HCT116 (cell line): ENCODE measurements around the gene TNN. TPM values are rescaled to one million over a fixed set of nuclear protein-coding genes. Genes with fewer than 3 reads are reported as not detected.

Experiments used
- ATAC-seq: fragments of 200-7000 bp; cut with Tn5 transposase; 2 replicates; pipeline ENCODE4 v1.9.1; 2020; ENCODE audit warnings: mild to moderate bottlenecking, moderate library complexity
- BruUV-seq: library from RNA; stranded (reverse); fragments of 400-500 nt; replicated peaks from 2 replicates; lab custom pipeline; 2021; lab: Mats Ljungman, UMichigan
- CTCF ChIA-PET: fragments of 300-600 bp; sonication (Branson Sonifier 250); formaldehyde crosslinking; loops from one replicate; lab custom pipeline; 2021; ENCODE audit warnings: antibody characterized with exemption; lab: Charles Lee
- POLR2A ChIA-PET: fragments of 300-600, 350-600 bp; sonication (Branson Sonifier 250); formaldehyde crosslinking; loops from one replicate; lab custom pipeline; 2021; ENCODE audit warnings: antibody characterized with exemption; lab: Charles Lee
- RAD21 ChIA-PET, 2 experiments: fragments of 300-600 bp; sonication (Branson Sonifier 250); formaldehyde crosslinking; loops; one replicate each; lab custom pipeline; 2023; ENCODE audit warnings: low total read pairs in 2 of 2; ENCODE audit not compliant: uncharacterized antibody in 2 of 2, unreplicated experiment in 2 of 2, low non-redundant PET in 1 of 2; lab: Charles Lee
- DNase-seq: peaks from one replicate; pipeline ENCODE4 v3.0.0-alpha.2; 2010; ENCODE audit warnings: low read depth, low spot score
- H2AFZ ChIP-seq: fragments of 200-600 bp; shearing (Covaris generic), sonication (generic); 2 replicates; pipeline ENCODE4 v1.6.1; 2017; ENCODE audit warnings: low read depth, mixed run types, mixed read lengths, antibody characterized with exemption, low read length; ENCODE audit not compliant: poor library complexity, severe bottlenecking
- H3K27ac ChIP-seq: 2 replicates; pipeline ENCODE4 v1.5.1; 2012; ENCODE audit warnings: low read depth, low read length
- H3K27me3 ChIP-seq: fragments of 200-600 bp; sonication (generic); 2 replicates; pipeline ENCODE4 v1.6.1; 2016; ENCODE audit warnings: mixed run types, low read length, mixed read lengths; ENCODE audit not compliant: insufficient read depth
- H3K36me3 ChIP-seq, 2 experiments: fragments of 200-500 bp in 1 of 2; fragments of 200-600 bp in 1 of 2; sonication (Bioruptor generic) in 1 of 2; sonication (generic) in 1 of 2; 2 replicates each; pipeline versions ENCODE4 v1.5.1 to v1.6.1; 2014 to 2016; ENCODE audit warnings: low read length in 2 of 2, inconsistent platforms in 1 of 2, mixed read lengths in 1 of 2, mixed run types in 1 of 2; ENCODE audit not compliant: insufficient read depth in 2 of 2, control insufficient read depth in 1 of 2
- H3K4me1 ChIP-seq, 2 experiments: fragments of 200-600 bp in 1 of 2; sonication (generic) in 1 of 2; 2 replicates each; pipeline versions ENCODE4 v1.5.1 to v1.6.1; 2012 to 2017; ENCODE audit warnings: low read length in 2 of 2, inconsistent platforms in 1 of 2, mild to moderate bottlenecking in 1 of 2, mixed read lengths in 1 of 2, mixed run types in 1 of 2, moderate library complexity in 1 of 2; ENCODE audit not compliant: insufficient read depth in 2 of 2, control insufficient read depth in 1 of 2
- H3K4me2 ChIP-seq: fragments of 200-600 bp; sonication (generic); 2 replicates; pipeline ENCODE4 v1.6.1; 2017; ENCODE audit warnings: mixed run types, low read length, mixed read lengths
- H3K4me3 ChIP-seq, 2 experiments: fragments of 200-600 bp in 1 of 2; sonication (generic) in 1 of 2; replicated peaks in 1 of 2; 2 replicates each; pipeline ENCODE4 v1.5.1; 2011 to 2016; ENCODE audit warnings: low read length in 2 of 2, control low read depth in 1 of 2, low read depth in 1 of 2, mild to moderate bottlenecking in 1 of 2, mixed read lengths in 1 of 2, mixed run types in 1 of 2
- H3K79me2 ChIP-seq: fragments of 200-600 bp; sonication (generic); 2 replicates; pipeline ENCODE4 v1.6.1; 2017; ENCODE audit warnings: mild to moderate bottlenecking, mixed run types, low read length, moderate library complexity, mixed read lengths; ENCODE audit not compliant: insufficient read depth
- H3K9ac ChIP-seq: fragments of 200-600 bp; sonication (generic); 2 replicates; pipeline ENCODE4 v1.6.1; 2016; ENCODE audit warnings: low read length, mixed read lengths
- H3K9me2 ChIP-seq: fragments of 200-600 bp; sonication (generic), shearing (Covaris generic); 2 replicates; pipeline ENCODE4 v1.6.1; 2017; ENCODE audit warnings: mixed run types, mild to moderate bottlenecking, moderate library complexity; ENCODE audit not compliant: insufficient read depth
- H3K9me3 ChIP-seq, 2 experiments: fragments of 200-500 bp in 1 of 2; fragments of 200-600 bp in 1 of 2; sonication (Bioruptor generic) in 1 of 2; sonication (generic) in 1 of 2; 2 replicates each; pipeline ENCODE4 v1.6.1; 2014 to 2017; ENCODE audit warnings: low read length in 2 of 2, mixed read lengths in 2 of 2, inconsistent platforms in 1 of 2, low read depth in 1 of 2, mild to moderate bottlenecking in 1 of 2, mixed run types in 1 of 2, moderate library complexity in 1 of 2; ENCODE audit not compliant: control insufficient read depth in 1 of 2, insufficient read depth in 1 of 2
- H4K20me1 ChIP-seq: fragments of 200-600 bp; sonication (generic), shearing (Covaris generic); 2 replicates; pipeline ENCODE4 v1.6.1; 2017; ENCODE audit warnings: mixed run types, mild to moderate bottlenecking, moderate library complexity; ENCODE audit not compliant: insufficient read depth
- CBX3 ChIP-seq: IDR thresholded peaks from 2 replicates; pipeline ENCODE4 v1.6.1; 2012; ENCODE audit warnings: low read depth
- CEBPB ChIP-seq: IDR thresholded peaks from 2 replicates; pipeline ENCODE4 v1.6.1; 2012; ENCODE audit warnings: low read depth
- CTCF ChIP-seq, 3 experiments: fragments of 200-600 bp in 1 of 3; sonication (generic) in 1 of 3; IDR thresholded peaks in 2 of 3; conservative IDR thresholded peaks in 1 of 3; 2 replicates each; pipeline ENCODE4 v1.5.1; 2012 to 2017; ENCODE audit warnings: low read depth in 2 of 3, low read length in 2 of 3, antibody characterized with exemption in 1 of 3, borderline replicate concordance in 1 of 3, control low read depth in 1 of 3, mild to moderate bottlenecking in 1 of 3, mixed read lengths in 1 of 3, mixed run types in 1 of 3, moderate library complexity in 1 of 3; ENCODE audit not compliant: insufficient read depth in 1 of 3
- ELF1 ChIP-seq: IDR thresholded peaks from 2 replicates; pipeline ENCODE4 v1.6.1; 2012; ENCODE audit warnings: low read depth, borderline replicate concordance
- EZH2 ChIP-seq: fragments of 200-600 bp; sonication (generic); IDR thresholded peaks from 2 replicates; pipeline ENCODE4 v1.6.1; 2017; ENCODE audit warnings: antibody characterized with exemption, mixed run types
- EZH2phosphoT487 ChIP-seq: fragments of 200-600 bp; IDR thresholded peaks from 2 replicates; pipeline ENCODE4 v1.6.1; 2018; ENCODE audit warnings: antibody characterized with exemption, borderline replicate concordance
- FOSL1 ChIP-seq: IDR thresholded peaks from 2 replicates; pipeline ENCODE4 v1.6.1; 2012; ENCODE audit warnings: low read depth
- JUND ChIP-seq: IDR thresholded peaks from 2 replicates; pipeline ENCODE4 v1.6.1; 2012
- MAX ChIP-seq: IDR thresholded peaks from 2 replicates; pipeline ENCODE4 v1.6.1; 2012
- POLR2AphosphoS5 ChIP-seq: IDR thresholded peaks from 2 replicates; pipeline ENCODE4 v1.6.1; 2011; ENCODE audit warnings: mild to moderate bottlenecking, low read depth, low read length, moderate library complexity
- RAD21 ChIP-seq: IDR thresholded peaks from 2 replicates; pipeline ENCODE4 v1.6.1; 2012; ENCODE audit warnings: low read depth, mild to moderate bottlenecking
- REST ChIP-seq: IDR thresholded peaks from 2 replicates; pipeline ENCODE4 v1.6.1; 2012; ENCODE audit warnings: low read depth
- SIN3A ChIP-seq: IDR thresholded peaks from 2 replicates; pipeline ENCODE4 v1.6.1; 2012; ENCODE audit warnings: low read depth
- SRF ChIP-seq: IDR thresholded peaks from 2 replicates; pipeline ENCODE4 v1.6.1; 2012; ENCODE audit warnings: low read depth
- TCF7L2 ChIP-seq: IDR thresholded peaks from 2 replicates; pipeline ENCODE4 v1.7.0; 2011; ENCODE audit warnings: borderline replicate concordance, inconsistent platforms; ENCODE audit not compliant: insufficient read depth, insufficient read length; ENCODE audit errors: extremely low read depth
- YY1 ChIP-seq: IDR thresholded peaks from 2 replicates; pipeline ENCODE4 v1.6.1; 2011; ENCODE audit warnings: low read length, low read depth, moderate library complexity, mild to moderate bottlenecking; ENCODE audit not compliant: insufficient replicate concordance; ENCODE audit errors: extremely low read depth
- ZFX ChIP-seq: fragments of 450-650 bp; IDR thresholded peaks from 2 replicates; pipeline ENCODE4 v1.6.1; 2017
- ZNF274 ChIP-seq: fragments of 200-500 bp; sonication (Bioruptor generic); IDR thresholded peaks from 2 replicates; pipeline ENCODE4 v1.6.1; 2014; ENCODE audit warnings: mild to moderate bottlenecking, low read depth, low read length, inconsistent platforms
- intact Hi-C: fragments of 100-400 bp; cut with micrococcal nuclease; formaldehyde crosslinking; loops from 2 replicates; pipeline ENCODE4 v1.10.0; 2022
- total RNA-seq: library from RNA; stranded (reverse); gene quantifications from one replicate; pipeline ENCODE4 v1.2.1, GENCODE V29; 2021; ENCODE audit not compliant: unreplicated experiment

TNN gene
- total RNA-seq, 1 experiment from 2014 or later = not detected

DNA sequence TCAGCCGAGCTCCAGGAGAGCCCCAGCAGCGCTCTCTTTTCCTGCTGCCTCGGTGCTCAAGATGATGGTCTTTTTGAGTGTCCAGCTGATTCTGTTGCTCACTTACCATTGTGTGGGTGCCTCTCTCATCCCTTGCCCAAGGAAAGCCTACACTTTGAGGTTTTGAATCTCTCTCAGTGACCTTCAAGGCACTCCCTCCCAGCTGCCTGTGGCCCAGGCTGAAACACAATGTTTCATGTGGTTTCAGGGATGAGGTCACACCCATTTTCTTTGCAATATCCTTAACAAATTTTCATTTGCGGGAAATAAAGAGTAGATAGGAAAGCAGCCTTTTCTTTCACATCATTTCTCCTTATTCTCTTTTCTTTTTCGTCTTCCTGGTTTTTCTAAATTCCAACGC, 31.8 kb upstream of the TNN start:
- Histone ChIP-seq H2AFZ (no peak overlapping the region), H3K79me2 (no peaks in the 10 kb centered on the region), H3K27me3 (no peaks in the 10 kb centered on the region), H3K9me2 (no peaks in the 10 kb centered on the region), H3K9ac (no peak overlapping the region), H3K36me3 (no peaks in the 10 kb centered on the region), H3K4me2 (no peak overlapping the region), H3K4me3 (no peak overlapping the region), H3K27ac (no peak overlapping the region), H3K9me3 (no peaks in the 10 kb centered on the region), H3K4me1 (no peaks in the 10 kb centered on the region), H4K20me1 (no peaks in the 10 kb centered on the region)
- CTCF ChIA-PET = no interaction called here
- intact Hi-C loops = no loop called here
- RAD21 ChIA-PET = no interaction called here
- no peak for DNase-seq
- TF ChIP-seq SIN3A (no peak), CEBPB (no peak), ZFX (no peak), JUND (no peak), MAX (no peak), YY1 (no peak), POLR2AphosphoS5 (no peak), CBX3 (no peak), SRF (no peak), EZH2 (no peak), EZH2phosphoT487 (no peak), FOSL1 (no peak), REST (no peak), ELF1 (no peak), RAD21 (no peak), ZNF274 (no peak), CTCF (IDR thresholded peaks at IDR 0.05 in 2 of 3, conservative IDR thresholded peaks at IDR 0.05 in 1 of 3; ENCODE audit: borderline replicate concordance in 1 of 3, insufficient read depth in 1 of 3, low read depth in 2 of 3, low read length in 2 of 3) (no peak), TCF7L2 (no peak)
- BruUV-seq = no TSS peak
- ATAC-seq = no peak
- POLR2A ChIA-PET = no interaction called here
